Activated naive CD4-positive, alpha-beta T cell (primary cell): ENCODE data around the gene RNF40.
"Not testable (repeated sequence)": the region's sequence is repeated elsewhere in the genome, so short reads cannot be mapped to it uniquely, and the experiment has no call there.

ENCODE experiments used
- DNase-seq, 4 experiments: peaks; one replicate each; lab custom pipeline; 2025; lab: John Stamatoyannopoulos, UW

The RNF40 gene

DNA sequence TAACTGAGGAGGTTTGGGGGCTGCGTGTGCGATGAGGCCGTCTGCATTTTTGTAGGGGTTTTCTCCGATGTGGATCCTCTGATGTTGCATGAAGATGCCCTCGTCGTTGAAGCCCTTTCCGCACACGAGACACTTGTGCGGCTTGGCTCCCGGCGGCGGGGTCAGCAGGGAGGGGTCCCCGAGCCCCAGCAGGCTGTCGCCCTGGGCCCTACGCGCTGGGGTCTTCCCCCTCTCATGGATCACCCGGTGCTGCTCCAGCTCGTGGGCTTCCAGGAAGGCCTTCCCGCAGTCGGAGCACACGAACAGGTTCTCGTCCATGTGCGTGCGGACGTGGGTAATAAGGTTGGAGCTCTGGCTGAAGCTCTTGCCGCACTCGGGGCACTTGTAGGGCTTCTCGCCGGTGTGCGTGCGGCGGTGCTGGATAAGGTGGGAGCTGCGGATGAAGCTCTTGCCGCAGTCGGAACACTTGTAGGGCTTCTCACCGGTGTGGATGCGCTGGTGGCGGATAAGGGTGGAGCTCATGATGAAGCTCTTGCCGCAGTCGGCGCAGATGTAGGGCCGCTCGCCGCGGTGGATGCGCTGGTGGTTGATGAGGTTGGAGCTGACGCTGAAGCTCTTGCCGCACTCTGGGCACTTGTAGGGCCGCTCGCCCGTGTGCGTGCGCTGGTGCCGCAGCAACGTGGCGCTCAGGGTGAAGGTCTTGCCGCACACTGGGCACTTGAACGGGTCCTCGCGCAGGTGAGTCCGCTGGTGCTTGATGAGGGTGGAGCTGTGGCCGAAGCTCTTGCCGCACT lies 20.6 kb downstream of the RNF40 start:
- no peak for DNase-seq

DNA sequence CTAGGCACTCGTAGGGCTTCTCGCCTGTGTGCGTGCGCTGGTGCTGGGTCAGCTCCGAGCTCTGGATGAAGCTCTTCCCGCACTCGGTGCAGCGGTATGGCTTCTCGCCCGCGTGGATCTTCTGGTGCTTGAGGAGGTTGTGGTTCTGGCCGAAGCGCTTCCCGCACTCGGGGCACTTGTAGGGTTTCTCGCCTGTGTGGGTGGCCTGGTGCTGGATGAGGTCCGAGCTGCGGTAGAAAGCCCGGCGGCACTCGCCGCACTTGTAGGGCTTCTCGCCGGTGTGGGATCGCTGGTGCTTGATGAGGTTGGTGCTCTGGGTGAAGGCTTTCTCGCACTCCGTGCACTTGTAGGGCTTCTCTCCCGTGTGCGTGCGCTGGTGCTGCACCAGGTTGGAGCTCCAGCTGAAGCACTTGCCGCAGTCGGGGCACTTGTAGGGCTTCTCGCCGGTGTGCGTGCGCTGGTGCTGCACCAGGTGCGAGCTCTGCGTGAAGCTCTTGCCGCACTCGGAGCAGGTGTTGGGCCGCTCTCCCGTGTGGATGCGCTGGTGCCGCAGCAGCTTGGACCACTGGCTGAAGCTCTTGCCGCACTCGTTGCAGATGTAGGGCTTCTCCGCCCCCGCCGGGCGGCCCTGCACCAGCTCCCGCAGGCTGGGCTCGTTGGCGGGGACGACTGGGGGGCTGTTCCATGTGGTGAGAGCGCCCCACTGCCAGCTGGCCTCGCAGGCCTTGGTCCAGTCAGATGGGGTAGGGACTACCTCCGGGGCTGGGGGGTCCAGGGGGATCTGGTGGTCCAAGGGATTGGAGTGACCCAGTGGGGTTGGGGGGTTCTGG lies 21.4 kb downstream of the RNF40 start:
- no peak for DNase-seq

DNA sequence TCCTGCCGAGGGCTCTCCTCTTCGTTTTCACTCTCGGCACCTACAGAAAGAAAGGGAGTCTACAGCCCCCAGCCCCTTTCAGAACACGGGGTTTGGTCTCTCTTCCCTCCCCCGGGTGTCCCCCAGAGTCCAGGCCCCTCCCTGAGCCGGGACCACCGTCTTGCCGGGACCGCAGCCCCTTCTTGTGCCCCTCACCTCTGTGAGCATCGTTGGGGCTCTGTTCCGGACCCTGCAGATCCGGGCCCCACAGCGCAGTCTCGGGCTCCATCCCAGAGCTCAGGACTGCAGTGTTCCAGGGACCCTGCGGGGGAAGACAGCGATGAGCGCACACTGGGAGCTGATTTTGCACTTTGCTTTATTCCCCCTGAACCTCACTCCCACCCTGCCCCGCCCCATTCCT lies 22.1 kb downstream of the RNF40 start:
- no peak for DNase-seq

DNA sequence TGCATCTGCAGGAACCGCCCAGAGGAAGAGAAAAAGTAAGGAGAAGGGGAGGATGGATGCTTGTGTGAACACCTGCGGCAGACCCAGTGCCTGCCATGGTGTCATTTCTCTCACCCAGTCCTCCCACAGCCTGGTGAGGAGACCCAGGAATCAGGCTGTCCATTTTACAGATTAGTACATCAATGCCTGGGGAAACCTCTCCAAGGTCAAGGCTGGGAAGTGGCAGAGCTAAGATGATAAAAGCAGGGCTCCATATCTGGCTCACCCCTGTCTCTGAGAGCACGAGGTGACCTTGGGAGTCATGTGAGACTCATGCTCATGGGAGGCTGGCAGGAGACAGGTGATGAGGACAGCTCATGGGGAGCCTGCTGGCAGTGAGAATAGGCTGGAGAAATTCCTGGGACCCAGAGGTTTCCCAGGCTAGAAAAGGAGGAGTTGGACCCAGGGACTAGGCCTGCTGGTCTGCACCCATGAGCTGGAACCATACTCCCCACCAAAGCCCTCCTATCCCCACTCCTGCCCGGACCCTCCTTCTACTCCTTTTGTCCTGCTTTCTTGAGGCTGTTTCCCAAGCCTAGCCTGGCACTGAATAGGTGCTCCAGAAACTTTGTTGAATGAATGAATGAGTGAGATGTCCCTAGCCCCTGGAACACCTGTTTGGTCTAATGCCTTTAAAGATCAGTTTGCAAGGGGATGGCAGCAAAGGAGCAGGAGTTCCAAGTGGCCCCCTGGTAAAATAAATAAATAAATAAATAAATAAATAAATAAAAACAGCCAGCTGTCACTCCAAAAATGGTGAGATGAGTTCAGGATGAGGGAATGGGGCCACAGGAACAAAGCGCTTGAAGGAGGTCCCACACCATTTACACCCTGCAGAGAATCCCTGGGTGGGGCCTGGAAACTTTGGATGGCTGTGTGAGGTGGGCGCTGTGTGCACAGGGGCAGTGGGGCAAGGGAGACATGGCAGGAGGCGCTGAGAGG lies 23.3 kb downstream of the RNF40 start:
- no peak for DNase-seq

DNA sequence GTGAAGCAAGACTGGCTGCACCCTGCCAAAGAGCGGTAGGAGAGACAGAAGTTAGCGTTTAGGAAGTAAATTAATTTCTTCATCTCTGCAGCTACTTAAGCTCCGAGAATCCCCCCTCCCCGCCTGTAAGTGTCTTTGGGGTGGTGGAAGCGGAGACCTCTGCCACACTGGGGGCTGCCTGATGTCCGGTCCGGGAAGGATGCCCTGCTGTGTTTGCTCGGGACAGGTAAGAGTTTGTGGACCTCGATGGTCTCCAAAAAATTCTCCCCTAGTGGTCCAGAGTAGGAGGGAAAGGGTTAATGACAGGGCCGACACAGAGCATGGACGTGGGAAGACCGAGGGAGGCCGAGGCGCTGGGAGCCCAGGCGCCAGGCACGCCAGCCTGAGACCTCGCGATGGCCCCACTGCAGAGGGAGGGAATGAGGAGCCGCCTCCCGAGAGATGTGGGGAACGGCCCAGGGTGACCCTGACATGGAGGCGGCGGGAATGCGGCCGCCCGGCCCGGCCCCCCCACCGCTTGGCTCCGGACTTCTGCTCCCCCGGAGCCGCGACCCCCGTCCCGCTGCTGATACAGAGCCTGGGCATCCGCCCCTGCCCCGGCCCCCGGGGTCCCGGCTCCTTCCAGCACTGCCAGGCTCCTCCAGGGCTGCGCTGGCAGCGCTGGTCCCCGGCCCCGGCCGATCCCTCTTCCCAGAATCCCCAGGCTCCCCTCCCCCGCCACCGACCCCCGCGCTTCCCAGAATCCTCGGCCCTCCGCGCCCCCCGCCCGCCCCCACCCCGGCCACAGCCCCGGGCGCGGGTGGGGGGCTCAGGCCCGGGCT lies 24.2 kb downstream of the RNF40 start:
- no peak for DNase-seq

DNA sequence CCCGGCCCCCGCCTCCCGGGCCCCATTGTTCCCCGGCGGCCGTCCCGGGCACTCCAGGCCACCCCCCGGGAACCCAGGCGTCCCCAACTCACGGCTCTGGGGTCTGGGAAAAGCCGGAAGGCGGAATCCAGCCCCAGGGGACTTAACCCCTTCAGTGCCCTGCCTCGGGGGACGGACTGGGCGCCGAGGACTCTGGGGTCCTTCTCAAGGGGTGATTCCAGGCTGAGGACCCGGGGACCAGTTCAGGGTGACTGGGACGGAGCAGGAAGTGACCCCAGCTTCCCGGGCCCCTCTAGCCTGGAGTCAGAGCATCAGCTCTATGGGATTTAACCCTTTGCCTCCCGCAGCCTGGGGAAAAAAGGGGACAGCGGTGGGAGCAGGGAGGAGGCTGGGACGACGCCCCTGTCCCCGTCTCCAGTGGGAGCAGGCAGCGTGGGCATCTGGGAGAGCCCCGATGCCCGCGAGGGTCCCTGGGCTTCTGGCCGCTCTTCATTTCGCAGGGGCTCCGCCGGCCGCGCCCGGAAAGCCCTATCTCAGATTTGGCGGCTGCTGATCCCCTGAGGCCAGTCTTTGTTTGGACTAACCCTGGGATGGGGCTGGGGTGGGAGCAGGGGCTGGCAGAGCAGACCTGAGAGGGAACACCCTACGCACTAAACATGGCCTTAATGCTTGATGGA lies 25.0 kb downstream of the RNF40 start, which contains the start of gene ZNF629:
TSS of gene ZNF629 (minus strand) at position 270 of the 677 bp plus-strand sequence. CDS start 2,723 bp downstream, outside the sequence.
- peak in 1 of 4 experiments; percentile 13 for DNase-seq

DNA sequence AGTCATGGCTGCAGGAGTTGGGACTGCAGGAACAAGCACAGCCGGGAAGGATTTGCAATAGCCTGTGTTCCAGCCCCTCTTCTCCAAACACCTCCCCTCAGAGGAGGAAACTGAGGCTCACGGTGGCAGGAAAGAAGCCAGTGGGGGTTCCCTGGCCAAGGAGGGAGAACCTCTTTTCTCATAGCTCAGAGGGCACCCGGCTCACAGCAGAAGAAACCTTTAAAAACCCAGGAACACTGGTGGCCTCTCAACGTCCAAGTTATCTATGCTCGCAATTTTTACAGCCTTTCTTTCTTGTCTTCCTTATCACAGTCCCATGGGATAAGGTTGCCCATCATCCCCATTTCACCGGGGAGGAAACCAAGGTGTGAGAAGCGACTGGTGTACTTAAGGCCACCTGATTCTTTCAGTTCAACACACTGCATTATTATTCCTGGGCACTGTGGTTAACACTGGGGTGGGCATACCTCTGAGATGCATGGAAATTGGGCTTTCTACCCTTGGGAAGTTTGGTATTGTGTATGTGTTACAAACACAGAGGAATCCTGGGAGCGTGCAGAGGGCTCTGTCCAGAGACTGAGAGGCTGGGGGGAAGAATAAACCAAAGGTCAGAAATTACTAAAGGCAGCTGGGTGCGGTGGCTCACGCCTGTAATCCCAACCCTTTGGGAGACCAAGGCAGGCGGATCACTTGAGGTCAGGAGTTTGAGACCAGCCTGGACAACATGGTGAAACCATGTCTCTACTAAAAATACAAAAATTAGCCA lies 25.7 kb downstream of the RNF40 start:
- DNase-seq, result no peak

DNA sequence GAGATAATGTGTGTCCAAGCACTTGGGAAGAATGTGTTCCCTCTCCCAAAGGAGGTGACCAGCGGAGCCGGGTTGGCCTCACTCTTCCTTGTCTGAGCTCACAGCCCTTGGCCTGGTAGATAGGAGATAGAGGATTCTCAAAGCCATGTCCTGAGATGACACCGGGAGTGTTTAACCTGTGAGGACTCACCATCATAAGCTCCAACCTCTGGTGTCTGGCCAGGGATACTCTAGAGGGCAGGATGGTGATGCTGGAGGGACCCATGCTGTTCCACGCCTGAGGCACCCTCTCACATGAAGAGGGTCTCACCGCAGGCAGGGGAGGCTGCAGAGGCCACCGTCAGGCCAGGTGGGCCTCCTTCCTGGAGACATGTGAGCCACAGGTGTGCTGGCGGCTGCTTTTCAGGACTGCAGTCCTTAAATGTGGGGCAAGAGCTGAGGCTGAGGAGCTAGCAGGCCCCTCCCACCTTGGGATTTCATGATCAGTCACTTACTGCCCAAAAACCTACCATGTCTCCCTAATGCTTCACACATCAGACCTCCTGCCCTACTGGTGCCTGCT lies 31.5 kb downstream of the RNF40 start:
- DNase-seq, result no peak

DNA sequence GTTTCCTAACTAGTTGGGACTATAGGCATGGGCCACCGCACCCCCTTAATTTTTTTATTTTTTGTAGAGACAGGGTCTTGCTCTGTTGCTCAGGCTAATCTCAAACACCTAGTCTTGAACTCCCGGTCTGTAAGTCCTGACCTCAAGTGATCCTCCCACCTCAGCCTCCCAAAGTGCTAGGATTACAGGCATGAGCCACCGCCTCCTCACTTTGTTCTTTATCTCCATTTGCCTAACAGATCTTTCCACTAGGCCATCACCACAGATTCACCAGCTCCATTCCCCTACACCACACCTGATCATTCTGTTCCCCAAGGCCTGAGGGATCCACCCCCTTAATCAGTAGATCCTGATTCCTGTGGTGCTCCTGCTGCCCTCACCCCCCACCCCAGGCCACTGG lies 32.5 kb downstream of the RNF40 start:
- no peak for DNase-seq

DNA sequence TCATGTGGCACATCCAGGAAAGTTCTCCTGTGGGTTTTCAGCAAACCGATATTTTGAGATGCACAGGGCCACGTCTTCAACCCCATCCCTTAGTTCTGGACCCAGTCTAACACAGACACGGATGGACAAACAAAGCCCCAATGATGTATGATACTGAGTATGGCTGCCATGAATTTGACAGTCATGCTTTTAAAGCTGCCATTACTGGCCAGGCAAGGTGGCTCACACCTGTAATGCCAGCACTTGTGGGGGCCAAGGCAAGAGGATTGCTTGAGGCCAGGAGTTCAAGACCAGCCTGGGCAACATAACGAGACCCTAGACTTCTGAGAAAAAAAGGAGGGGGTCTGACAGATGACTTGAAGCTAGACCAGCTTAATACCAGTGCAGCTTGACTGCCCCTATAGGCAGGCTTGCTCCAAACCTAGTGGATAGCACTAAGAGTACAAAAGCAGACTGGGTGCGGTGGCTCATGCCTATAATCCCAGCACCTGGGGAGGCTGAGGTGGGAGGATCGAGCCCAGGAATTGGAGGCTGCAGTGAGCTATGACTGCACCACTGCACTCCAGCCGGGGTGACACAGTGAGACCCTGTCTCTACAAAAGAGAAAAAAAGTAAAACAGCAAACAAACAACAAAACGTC lies 35.7 kb downstream of the RNF40 start:
- no peak for DNase-seq

DNA sequence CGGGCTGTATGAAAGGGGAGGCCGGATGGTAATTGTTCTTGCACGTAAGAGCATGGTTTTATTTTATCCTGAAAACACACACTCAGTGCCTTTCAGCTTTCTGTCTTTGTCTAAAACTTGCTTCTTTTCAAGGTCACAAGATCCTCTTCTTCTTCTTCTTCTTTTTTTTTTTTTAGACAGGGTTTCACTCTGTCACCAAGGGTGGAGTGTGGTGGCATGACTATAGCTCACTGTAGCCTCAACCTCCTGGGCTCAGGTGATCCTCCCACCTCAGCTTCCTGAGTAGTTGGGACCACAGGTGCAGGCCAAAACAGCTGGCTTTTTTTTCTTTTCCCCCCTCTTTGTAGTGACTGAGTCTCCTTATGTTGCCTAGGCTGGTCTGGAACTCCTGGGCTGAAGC lies 40.8 kb downstream of the RNF40 start:
- no peak for DNase-seq

DNA sequence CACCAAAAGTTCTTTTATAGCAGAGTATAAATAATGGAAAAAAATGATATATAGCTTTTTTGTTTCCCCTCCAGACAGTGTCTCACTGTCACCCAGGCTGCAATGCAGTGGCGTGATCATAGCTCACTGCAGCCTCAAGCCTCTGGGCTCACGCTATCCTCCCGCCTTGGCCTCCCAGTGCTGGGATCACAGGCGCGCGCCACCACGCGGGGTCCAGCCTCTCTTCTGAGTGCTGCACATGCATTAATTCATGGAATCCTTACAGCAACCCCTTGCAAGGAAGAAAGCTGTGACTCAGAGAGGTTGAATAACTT lies 42.9 kb downstream of the RNF40 start:
- no peak for DNase-seq

DNA sequence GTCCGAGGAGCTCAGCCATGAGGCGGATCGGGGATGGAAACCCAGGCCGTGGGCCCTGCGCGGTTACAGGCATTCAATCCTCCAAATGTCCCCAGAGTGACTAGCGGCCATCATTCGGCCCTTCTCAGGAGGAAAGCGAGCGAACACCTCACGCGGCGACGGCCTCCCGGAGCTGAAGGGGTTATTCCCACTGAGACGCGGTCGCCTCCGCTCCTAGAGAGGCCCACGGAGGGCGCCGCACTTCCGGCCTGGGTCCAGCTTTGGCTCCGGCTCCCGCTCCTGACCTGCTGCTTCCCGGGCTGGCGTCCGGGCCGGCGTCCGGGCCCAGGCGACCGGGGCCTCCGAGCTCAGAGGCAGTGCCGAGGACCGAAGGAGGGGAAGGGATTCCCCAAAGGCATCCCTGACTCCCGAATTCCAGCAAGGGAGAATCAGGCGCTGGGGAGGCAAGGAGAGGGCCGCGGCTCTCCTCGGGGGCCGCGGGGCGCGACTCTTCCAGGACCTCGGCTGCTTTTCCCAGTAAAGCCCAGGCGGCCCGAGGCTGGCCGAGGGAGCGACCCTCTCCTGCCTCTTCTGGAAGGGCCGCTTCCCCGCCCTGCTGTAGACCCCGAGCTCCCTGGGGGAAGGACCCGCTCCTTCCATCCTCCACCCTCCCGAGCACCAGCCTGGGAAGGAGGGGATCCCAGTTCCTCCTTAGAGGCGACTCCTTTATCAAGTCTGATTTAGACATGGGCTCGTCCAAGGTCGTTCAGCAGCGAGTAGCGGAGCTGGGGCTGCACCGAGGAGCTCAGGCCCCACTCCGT lies 43.4 kb downstream of the RNF40 start:
- DNase-seq, result peak; percentile 14 to 62 (median 30)

DNA sequence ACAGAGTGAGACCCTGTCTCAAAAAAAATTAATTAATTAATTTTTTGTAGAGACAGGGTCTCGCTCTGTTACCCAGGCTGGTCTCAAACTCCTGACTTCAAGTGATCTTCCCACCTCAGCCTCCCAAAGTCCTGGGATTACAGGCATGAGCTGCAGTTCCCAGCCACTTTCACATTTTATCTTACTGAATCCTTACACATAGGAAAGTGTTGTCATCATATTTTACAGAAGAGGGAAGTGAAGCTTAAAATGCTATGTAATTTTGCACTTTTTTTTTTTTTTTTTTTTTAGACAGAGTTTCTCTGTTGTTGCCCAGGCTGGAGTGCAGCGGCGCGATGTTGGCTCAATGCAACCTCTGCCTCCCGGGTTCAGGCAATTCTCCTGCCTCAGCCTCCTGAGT lies 46.0 kb downstream of the RNF40 start:
- no peak for DNase-seq

DNA sequence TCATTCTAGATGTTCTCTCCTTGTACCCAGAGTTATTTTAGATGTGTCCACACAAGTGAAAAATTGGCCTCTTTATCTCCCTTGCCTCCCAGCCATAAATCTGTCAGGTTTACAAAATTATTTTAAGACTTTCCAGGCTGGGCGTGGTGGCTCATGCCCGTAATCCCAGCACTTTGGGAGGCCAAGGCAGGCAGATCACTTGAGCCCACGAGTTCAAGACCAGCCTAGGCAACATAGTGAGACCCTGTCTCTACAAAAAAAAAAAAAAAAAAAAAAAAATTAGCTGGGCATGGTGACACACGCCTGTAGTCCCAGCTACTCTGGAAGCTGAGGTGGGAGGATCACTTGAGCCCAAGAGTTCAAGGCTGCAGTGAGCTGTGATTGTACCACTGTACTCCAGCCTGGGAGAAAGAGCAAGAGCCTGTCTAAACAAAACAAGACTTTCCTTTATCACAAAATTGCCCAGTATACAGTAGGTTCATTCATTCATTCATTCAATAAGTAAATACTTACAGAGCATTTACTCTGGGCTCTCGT lies 46.8 kb downstream of the RNF40 start:
- DNase-seq, result not testable (repeated sequence)

DNA sequence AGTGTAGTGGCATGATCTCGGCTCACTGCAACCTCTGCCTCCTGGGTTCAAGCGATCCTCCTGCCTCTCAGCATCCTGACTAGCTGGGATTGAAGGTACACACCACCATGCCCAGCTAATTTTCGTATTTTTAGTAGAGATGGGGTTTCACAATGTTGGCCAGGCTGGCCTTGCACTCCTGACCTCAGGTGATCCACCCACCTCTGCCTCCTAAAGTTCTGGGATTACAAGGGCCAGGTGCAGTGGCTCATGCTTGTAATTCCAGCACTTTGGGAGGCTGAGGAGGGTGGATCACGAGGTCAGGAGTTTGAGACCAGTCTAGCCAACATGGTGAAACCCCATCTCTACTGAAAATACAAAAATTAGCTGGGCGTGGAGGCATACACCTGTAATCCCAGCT lies 47.6 kb downstream of the RNF40 start:
- DNase-seq, result not testable (repeated sequence)

DNA sequence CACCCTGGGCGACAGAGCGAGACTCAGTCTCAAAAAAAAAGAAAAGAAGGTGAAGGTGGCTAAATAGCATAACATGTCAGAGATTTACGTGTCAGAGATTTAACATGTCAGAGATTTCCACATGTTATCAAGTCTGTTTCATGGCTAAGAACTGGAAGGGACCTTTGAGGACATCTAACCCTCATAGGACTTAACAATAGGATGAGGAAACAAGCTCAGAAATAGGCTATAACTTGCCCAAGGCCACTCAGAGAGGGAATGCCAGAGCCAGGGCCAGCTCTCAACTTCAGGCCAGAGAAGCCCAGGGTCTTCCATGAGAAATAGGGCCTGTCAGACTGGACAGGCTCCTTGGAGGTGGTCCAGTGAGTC lies 51.7 kb downstream of the RNF40 start:
- DNase-seq, result no peak

DNA sequence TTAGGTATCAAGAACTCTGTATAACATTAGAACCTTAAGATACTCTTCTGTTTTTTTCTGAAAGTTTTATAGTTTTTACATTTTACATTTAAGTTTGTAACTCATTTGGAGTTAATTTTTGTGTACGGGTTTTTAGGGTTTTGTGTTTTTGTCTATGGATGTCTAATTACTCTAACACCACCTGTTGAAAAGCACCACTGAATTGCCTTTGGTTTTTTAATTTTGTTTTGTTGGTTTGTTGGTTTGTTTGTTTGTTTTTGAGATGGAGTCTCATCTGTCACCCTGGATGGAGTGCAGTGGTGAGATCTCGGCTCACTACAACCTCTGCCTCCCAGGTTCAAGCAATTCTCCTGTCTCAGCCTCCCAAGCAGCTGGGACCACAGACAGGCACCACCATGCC lies 54.6 kb downstream of the RNF40 start:
- DNase-seq, result no peak
